G401.6 (cell line): Measurements from ENCODE around the gene USP26.
"Not testable (repeated sequence)": the region's sequence is repeated elsewhere in the genome, so short reads cannot be mapped to it uniquely, and the experiment has no call there.

Source experiments
- FAIRE-seq: peaks from 2 replicates; lab custom pipeline; 2012; peaks lifted over from hg19 to GRCh38; lab: Jason Lieb, UNC

Gene USP26

GRCh38 chrX:133097031-133097430 lies at the start of gene USP26:
USP26 (minus strand) TSS chrX:133097109; CDS start chrX:133028220, 68,889 bp downstream.
- FAIRE-seq: no peak

GRCh38 chrX:133134282-133134681 lies 37.4 kb upstream of the USP26 start:
- FAIRE-seq: no peak

- no peak for FAIRE-seq
These were observed 23.5 kb upstream of the USP26 start for GRCh38 chrX:133120406-133120805.

GRCh38 chrX:133094098-133094731 lies 2.7 kb downstream of the USP26 start:
- no peak for FAIRE-seq

GRCh38 chrX:133090236-133090809 lies 6.6 kb downstream of the USP26 start:
- no peak for FAIRE-seq

DNA sequence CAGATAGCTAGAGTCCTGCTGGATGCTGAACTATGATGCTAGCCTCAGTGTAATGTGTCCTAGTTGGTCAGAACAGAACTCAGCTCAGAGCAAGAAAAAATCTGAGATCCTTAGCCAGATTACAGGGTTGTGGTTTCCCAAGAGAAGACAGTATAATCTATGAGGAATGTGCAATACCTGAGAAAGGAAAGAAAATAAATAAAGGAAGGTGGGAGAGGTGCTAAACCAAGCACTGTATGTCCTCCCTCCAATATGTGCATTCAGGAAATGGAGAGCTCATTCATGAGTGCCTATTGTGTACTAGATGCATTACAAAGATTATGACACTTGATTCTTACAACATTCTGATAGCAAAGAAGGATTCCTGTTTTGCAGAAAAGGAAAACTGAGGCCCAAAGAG lies 7.5 kb downstream of the USP26 start:
- no peak for FAIRE-seq

- no peak for FAIRE-seq
These were observed 11.1 kb downstream of the USP26 start for GRCh38 chrX:133085785-133086184.

- FAIRE-seq: not testable (repeated sequence)
These were observed 11.9 kb downstream of the USP26 start for GRCh38 chrX:133085056-133085455.

- FAIRE-seq: no peak
These were observed 13.0 kb downstream of the USP26 start for GRCh38 chrX:133083899-133084298.

DNA sequence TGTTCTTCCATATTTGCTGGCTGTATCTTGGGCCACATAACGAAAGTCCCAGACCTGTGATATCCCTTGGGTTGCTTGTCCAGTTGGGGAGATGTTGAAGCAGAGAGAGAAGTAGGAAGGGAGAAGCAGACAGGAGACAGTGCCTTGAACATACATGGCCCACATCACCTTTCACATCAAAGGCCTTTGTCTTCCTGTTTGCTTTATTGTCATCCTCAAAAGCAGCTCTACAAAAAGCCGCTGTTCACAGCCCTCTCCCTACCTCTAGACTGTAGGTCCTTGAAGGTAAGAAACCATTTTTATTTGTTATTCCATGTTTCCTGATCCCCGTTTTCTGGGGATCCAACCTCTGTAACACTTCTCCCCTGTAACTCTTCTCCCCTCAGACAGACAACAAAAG lies 14.9 kb downstream of the USP26 start:
- FAIRE-seq: no peak

DNA sequence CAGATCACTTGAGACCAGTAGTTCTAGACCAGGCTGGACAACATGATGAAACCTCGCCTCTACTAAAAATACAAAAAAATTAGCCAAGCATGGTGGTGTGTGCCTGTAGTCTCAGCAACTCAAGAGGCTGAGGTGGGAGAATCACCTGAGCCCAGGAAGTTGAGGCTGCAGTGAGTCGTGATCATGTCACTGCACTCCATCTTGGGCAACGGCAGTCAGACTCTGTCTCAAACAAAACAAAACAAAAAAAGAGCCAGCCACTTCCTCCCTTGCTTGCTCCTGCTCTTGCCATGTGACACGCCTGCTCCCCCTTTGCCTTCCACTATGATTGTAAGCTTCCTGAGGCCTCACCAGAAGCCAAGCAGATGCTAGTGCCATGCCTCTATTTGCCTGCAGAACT lies 19.1 kb downstream of the USP26 start:
- not testable (repeated sequence) for FAIRE-seq

DNA sequence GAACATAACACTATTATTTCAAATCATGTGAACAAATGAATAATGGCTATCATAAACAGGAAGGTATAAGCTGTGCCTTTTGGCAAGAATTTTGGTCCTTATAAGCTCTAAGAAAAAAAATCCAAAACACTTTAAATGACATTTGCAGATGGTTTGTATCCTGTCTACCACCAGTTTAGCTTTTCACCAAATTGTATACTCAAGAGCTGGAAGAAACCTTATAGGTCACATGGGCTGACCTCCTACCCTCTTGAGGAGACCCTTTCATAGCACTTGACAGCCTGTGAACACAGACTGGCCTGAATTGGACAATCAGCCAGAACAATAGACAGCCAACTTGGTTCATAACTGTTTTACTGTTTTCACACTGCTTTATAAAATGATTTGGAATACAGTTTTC lies 24.3 kb downstream of the USP26 start:
- FAIRE-seq: no peak

- FAIRE-seq: peak; percentile 95
These were observed 28.4 kb downstream of the USP26 start for GRCh38 chrX:133068461-133068860.

- no peak for FAIRE-seq
These were observed 40.6 kb downstream of the USP26 start for GRCh38 chrX:133056341-133056740.

GRCh38 chrX:133054761-133055405 lies 42.0 kb downstream of the USP26 start:
- no peak for FAIRE-seq

- peak; percentile 100 for FAIRE-seq
These were observed 42.9 kb downstream of the USP26 start for GRCh38 chrX:133053861-133054598.

GRCh38 chrX:133048751-133049150 lies 48.2 kb downstream of the USP26 start:
- no peak for FAIRE-seq

- FAIRE-seq: no peak
These were observed 50.3 kb downstream of the USP26 start for GRCh38 chrX:133046601-133047000.

GRCh38 chrX:133045986-133046385 lies 50.9 kb downstream of the USP26 start:
- FAIRE-seq: peak; percentile 95

DNA sequence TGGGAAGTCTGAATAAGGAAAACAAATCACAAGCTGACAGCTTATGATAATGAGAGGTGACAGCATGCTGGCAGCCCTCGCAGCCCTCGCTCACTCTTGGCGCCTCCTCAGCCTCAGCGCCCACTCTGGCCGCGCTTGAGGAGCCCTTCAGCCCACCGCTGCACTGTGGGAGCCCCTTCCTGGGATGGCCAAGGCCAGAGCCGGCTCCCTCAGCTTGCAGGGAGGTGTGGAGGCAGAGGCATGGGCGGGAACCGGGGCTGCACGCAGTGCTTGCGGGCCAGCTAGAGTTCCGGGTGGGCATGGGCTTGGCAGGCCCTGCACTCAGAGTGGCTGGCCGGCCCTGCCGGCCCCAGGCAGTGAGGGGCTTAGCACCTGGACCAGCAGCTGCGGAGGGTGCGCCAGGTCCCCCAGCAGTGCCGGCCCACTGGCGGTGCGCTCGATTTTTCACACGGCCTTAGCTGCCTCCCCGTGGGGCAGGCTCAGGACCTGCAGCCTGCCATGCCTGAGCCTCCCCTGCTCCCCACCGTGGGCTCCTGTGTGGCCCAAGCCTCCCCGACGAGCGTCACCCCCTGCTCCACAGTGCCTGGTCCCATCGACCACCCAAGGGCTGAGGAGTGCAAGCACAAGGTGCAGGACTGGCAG lies 52.6 kb downstream of the USP26 start:
- not testable (repeated sequence) for FAIRE-seq

GRCh38 chrX:133042260-133042659 lies 54.6 kb downstream of the USP26 start:
- FAIRE-seq: no peak

DNA sequence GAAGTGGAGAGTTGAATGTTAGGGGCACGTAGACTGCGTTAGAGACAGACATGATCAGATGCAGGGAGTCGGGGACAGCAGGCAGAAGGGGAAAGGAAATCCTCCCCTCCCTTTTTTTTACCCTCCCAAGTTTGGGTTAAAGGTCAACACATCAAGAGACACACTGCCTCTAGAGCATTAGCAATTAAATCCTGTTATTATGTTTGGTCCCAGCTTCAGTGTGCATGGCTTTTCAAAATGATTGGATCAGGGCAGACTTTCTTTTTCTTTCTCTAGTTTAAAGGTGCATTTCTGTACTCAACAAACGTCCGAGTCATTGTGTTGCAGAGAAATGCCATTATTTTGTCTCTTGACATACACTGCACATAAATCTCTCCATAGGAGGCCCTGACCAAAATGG lies 63.9 kb downstream of the USP26 start:
- FAIRE-seq: no peak

DNA sequence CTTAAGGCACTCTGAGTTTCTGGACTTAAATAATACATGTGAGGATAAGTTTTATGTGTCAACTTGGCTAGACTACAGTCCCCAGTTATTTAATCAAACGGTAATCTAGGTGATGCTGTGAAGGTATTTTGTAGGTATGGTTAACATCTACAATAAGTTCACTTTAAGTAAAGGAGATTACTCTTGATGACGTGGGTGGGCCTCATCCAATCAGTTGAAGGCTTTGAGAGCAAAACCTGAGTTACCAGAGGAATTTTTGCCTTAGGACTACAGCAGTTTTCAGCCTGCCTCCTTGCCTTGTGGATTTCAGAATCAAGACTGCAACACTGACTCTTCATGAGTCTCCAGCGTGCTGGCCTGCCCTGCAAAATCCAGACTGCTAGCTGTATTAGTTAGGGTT lies 78.7 kb downstream of the USP26 start:
- no peak for FAIRE-seq
